ENCODE measurements around the gene HSPA12B. TPM values are rescaled to one million over a fixed set of nuclear protein-coding genes. Genes with fewer than 3 reads are reported as not detected.

HSPA12B gene
- total and polyA plus RNA-seq, 2 of the 13 experiments (the other 11 are each of a cell fraction or from before 2014, with no cell fraction given): 0.01 TPM; not detected in 1

GRCh38 chr20:3763671-3764601 lies 31.5 kb downstream of the HSPA12B start (continued):
- peak; percentile 25; the same call in 1 of the 2 replicates for TF ChIP-seq RXRA (CRISPR knock-in tag; IDR thresholded peaks at IDR 0.05)
- no peak for TF ChIP-seq GMEB1 (CRISPR knock-in tag; IDR thresholded peaks at IDR 0.05; ENCODE audit: borderline replicate concordance)
- TF ChIP-seq HNRNPL (IDR thresholded peaks at IDR 0.05; ENCODE audit: low read depth, low read length): 0 out of 2 replicates have a peak, but pooled peaks have one; percentile 19
- no peak for TF ChIP-seq TFDP2 (CRISPR knock-in tag; IDR thresholded peaks at IDR 0.05)
- no peak for TF ChIP-seq ZNF883 (CRISPR knock-in tag; IDR thresholded peaks at IDR 0.05; ENCODE audit: not compliant biosample characterization)
- TF ChIP-seq TRIM24 (CRISPR knock-in tag; IDR thresholded peaks at IDR 0.05): no peak
- TF ChIP-seq MXD3 (CRISPR knock-in tag; IDR thresholded peaks at IDR 0.05): no peak; the same call in 1 of the 2 replicates
- TF ChIP-seq ZNF225 (CRISPR knock-in tag; IDR thresholded peaks at IDR 0.05): 0 out of 2 replicates have a peak, but pooled peaks have one; percentile 55
- TF ChIP-seq ZBTB2 (CRISPR knock-in tag; IDR thresholded peaks at IDR 0.05; ENCODE audit: low read depth): no peak
- TF ChIP-seq SPEN (CRISPR knock-in tag; IDR thresholded peaks at IDR 0.05; ENCODE audit: low read depth): 0 out of 2 replicates have a peak, but pooled peaks have one; percentile 32
- 0 out of 2 replicates have a peak, but pooled peaks have one; percentile 9 for TF ChIP-seq HNF1B (CRISPR knock-in tag; IDR thresholded peaks at IDR 0.05)
- TF ChIP-seq AKAP8 (CRISPR knock-in tag; IDR thresholded peaks at IDR 0.05): 0 out of 2 replicates have a peak, but pooled peaks have one; percentile 36
- no peak for TF ChIP-seq PBX3 (CRISPR knock-in tag; IDR thresholded peaks at IDR 0.05; ENCODE audit: borderline replicate concordance)
- TF ChIP-seq ZBTB34 (CRISPR knock-in tag; IDR thresholded peaks at IDR 0.05): no peak
- TF ChIP-seq ZBTB7B (CRISPR knock-in tag; IDR thresholded peaks at IDR 0.05): no peak

Measured in HepG2 (cell line).